Activated CD8-positive, alpha-beta memory T cell treated with anti-CD3 and anti-CD28 coated beads, Interleukin-2, amount 50 U/mL, for 1 hour (primary cell): Measurements from ENCODE around the gene VN1R2.
"Not testable (repeated sequence)": the region's sequence is repeated elsewhere in the genome, so short reads cannot be mapped to it uniquely, and the experiment has no call there.

Source experiments
- DNase-seq: peaks from one replicate; pipeline ENCODE4 v3.0.0-alpha.2; 2020; ENCODE audit errors: extremely low read depth

Gene VN1R2, protein sequence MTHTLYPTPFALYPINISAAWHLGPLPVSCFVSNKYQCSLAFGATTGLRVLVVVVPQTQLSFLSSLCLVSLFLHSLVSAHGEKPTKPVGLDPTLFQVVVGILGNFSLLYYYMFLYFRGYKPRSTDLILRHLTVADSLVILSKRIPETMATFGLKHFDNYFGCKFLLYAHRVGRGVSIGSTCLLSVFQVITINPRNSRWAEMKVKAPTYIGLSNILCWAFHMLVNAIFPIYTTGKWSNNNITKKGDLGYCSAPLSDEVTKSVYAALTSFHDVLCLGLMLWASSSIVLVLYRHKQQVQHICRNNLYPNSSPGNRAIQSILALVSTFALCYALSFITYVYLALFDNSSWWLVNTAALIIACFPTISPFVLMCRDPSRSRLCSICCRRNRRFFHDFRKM

DNA sequence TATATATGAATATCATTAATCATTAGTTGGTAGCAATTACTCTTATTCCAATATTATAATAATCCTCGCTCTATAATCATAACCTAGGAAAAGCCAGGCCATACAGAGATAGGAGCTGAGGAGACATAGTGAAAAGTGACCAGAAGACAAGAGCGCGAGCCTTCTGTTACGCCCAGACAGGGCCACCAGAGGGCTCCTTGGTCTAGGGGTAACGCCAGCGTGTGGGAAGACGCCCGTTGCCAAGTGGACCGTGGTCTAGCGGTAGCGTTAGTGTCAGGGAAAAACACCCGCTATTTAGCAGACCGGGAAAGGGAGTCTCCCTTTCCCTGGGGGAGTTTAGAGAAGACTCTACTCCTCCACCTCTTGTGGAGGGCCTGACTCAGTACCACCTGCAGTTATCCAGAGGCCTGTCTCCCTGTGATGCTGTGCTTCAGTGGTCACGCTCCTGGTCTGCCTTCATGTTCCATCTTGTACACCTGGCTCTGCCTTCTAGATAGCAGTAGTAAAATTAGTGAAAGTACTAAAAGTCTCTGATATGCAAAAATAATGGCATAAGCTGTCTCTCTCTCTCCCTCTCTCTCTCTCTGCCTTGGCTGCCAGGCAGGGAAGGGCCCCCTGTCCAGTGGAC lies at the start of gene VN1R2:
Gene VN1R2, plus strand, starts transcription at position 578 of the 628 bp plus-strand sequence. CDS start 84 bp downstream, outside the sequence.
- DNase-seq = not testable (repeated sequence)

DNA sequence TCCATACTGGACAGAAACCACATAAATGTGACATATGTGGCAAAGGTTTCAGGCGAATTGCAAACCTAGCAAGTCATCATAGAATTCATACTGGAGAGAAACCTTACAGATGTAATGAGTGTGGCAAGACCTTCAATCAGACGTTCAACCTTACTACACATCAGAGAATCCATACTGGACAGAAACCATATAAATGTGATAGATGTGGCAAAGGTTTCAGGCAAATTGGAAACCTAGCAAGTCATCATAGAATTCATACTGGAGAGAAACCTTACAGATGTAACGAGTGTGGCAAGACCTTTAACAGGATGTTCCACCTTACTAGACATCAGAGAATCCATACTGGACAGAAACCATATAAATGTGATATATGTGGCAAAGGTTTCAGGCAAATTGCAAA lies 46.5 kb upstream of the VN1R2 start:
- not testable (repeated sequence) for DNase-seq

DNA sequence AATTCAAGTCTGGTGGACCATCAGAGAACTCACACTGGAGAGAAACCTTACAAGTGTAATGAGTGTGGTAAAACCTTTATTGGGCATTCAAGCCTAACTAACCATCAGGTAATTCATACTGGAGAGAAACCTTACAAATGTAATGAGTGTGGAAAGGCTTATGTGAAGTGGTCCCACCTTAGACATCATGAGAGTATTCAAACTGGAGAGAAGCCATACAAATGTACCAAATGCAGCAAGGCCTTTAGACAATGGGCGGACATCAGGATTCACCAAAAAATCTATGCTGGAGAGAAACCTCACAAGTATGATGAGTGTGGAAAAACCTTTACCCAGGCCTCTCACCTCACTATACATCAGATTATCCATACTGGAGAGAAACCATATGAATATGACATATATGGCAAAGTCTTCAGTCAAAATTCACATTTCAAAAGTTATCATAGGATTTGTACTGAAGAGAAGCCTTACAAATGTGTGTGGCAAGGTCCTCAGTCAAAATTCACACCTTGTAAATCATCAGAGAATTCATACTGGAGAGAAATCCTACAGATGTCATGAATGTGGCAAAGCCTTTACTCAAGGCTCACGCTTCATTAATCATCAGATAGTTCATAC lies 45.3 kb upstream of the VN1R2 start:
- DNase-seq = no peak

DNA sequence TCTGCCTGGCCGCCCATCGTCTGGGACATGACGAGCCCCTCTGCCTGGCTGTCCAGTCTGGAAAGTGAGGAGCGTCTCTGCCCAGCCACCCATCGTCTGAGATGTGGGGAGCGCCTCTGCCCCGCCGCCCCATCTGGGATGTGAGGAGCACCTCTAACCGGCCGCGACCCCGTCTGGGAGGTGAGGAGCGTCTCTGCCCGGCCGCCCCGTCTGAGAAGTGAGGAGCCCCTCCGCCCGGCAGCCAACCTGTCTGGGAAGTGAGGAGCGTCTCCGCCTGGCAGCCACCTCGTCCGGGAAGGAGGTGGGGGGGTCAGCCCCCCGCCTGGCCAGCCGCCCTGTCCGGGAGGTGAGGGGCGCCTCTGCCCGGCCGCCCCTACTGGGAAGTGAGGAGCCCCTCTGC lies 35.4 kb upstream of the VN1R2 start:
- not testable (repeated sequence) for DNase-seq

DNA sequence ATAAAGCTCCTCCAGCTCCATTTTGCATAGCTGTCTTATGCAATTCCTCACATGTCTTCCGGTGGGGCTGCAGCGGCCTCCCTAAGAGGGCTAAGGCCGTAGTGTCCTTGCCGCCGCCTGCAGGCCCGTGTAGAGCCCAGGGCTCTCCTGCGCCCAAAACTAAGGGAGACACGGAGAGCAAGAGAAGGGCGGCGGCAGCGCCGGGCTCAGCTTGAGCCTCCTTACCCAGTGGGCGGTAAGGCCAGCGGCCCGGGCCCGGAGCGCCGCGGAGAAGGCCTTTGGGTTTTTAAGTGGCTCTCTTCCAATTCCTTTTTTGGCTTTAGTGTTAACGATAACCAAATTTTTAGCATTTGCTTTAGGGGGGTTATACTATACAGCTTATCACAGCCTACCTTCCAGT lies 33.5 kb upstream of the VN1R2 start:
- DNase-seq = no peak

DNA sequence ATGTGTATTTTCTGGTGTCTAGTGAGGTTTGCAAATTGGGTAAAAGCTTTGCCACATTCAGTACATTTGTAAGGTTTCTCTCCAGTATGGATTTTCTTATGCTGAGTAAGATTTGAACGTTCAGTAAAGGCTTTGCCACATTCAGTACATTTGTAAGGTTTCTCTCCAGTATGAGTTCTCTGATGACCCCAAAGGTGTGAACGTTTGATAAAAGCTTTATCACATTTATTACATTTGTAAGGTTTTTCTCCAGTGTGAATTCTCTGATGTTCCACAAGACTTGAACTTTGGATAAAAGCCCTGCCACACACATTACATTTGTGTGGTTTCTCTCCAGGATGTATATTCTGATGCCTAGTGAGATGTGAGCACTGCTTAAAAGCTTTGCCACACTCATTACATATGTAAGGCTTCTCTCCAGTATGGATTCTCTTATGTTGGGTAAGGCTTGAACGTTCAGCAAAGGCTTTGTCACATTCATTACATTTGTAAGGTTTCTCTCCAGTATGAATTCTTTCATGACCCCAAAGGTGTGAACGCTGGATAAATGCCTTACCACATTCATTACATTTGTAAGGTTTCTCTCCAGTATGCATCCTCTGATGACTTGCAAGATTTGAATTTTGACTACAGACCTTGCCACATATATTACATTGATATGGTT lies 20.8 kb upstream of the VN1R2 start:
- DNase-seq = no peak

DNA sequence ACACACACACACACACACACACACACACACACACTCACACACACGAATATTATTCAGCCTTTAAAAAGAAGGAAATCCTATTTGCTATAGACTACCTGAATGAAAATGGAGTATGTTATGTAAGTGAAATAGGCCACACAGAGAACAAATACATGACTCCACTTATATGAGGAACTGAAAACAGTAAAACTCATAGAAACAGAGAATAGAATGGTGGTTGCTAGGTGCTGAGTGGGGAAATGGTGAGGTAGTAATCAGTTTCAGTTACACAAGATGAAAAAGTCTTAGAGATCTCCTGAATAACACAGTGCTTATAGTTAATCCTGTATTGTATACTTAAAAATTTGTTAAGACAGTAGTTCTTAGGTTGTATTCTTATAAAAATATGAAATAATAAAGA lies 11.6 kb upstream of the VN1R2 start:
- no peak for DNase-seq

DNA sequence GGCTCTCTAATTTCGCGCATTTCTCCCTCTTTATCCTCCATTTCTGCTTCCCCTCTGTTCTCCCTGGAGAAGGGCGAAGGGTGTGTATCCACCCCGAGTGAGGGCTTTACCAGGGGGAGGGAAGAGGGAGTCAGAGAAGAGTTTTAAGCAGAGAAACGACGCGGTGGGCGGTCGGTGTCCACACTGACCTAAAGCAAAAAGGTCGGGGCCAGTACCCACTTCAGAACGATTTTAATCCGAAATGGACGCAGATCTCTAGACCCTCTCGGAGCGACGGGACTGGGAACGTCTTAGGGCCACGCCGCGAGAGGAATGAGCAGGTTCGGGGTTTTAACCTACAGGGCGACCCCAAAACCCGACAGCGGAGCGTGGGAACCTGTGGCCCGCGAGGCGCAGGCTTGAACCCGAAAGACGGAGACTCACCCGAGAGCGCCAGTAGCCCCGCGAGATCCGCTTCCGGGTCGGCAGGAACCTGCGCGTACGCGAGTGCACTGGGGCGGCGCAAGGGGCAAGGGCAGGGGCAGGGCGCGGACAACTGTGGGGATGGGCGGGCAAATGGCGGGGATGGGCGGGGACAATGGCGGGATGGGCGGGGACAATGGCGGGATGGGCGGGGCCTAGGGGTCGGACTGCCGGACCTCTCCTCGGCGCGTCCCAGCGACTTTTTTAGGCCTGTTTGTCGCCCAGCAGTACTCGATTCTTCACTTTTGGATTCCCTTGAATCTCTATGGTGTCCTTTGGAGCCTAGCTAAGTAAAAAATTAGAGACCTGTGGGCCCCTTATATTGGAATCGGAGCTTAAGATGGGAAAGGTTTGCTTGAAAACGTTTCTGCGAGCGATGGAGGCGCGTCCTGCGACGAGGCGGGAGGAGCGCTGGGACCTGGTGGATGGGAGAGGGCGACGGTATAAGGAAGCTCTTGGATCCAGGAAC lies 3.4 kb upstream of the VN1R2 start, which contains the start of gene ZNF677:
Gene ZNF677, minus strand, starts transcription at position 463 of the 931 bp plus-strand sequence. CDS start 3,323 bp downstream, outside the sequence.
- DNase-seq = peak; percentile 60

DNA sequence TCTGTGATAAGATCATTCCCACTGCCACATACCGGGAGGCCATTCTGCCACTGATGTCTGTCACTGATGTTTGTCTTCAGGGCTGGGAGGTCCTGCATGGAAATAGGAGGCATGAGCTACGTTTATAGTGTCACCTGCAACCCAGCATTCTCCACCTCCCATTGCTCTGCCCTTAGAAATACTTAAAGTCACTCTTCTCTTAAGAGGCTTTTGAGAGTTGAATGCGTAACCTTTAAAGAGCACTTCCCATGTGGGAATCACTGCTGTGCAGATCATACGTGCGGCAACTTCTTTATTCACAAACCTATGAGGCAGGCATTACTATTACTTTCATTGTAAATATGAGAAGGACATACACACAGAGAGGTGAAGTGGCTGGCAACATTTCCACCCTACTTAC lies 9.5 kb downstream of the VN1R2 start, which contains the start of gene VN1R4:
Gene VN1R4, minus strand, starts transcription at position 101 of the 400 bp plus-strand sequence. Its CDS starts 58 bp downstream, at position 43.
- DNase-seq = not testable (repeated sequence)

DNA sequence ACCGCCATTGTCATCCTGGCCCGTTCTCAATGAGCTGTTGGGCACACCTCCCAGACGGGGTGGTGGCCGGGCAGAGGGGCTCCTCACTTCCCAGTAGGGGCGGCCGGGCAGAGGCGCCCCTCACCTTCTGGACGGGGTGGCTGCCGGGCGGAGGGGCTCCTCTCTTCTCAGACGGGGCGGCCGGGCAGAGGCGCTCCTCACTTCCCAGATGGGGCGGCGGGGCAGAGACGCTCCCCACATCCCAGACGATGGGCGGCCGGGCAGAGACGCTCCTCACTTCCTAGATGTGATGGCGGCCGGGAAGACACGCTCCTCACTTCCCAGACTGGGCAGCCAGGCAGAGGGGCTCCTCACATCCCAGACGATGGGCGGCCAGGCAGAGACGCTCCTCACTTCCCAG lies 11.8 kb downstream of the VN1R2 start:
- not testable (repeated sequence) for DNase-seq

DNA sequence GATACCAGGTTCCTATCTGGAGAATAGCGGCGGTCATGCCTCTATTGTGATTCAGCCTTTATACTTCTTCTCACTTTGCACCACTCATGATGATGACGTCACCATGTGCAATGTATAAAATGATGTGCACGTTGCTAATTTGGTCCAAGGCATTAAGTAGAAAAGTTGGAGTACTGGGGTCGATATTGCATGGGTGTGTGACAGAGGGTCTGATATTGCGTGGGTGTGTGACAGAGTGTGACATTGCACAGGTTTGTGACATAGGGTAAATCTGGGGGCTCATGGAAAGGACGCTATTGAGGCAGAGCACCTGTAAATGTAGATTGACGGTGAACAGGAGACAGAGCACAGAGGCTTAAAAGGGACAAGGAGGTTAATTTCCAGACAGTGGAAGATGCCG lies 14.0 kb downstream of the VN1R2 start:
- DNase-seq = no peak

DNA sequence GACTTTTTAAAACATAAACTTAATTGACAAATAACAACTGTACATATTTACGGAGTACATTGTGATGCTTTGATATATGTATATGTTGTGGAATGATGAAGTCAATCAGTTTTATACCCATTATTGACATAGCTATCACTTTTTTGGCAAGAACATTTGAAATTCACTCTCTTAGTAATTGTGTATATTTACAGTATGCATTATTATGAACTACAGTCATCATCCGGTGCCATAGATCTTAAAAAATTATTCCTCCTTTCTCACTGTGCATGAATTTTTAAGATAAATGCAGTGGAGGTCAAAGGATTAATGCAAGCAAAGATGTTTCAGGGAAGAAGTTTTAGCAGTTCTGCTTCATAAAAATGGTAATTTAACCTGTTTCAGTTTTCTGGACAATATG lies 17.4 kb downstream of the VN1R2 start:
- no peak for DNase-seq

DNA sequence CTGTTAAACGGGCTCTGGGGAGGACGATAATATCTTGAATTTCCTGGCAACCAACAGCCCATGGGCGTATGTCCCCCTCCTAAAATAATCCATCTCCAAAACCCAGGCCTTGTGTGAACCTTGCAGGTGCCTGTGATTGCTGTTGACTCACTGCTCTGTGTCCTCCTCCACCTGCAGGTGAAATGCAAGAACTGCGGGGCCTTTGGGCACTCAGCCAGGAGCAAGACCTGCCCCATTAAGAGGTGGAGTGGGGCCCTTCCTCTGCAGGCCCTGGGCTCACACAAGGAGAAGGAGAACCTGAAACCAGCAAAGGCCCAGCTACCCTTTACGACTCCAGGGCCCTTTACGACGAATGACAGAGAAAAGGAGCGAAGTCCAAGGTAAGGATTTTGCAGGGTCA lies 23.9 kb downstream of the VN1R2 start:
- not testable (repeated sequence) for DNase-seq

DNA sequence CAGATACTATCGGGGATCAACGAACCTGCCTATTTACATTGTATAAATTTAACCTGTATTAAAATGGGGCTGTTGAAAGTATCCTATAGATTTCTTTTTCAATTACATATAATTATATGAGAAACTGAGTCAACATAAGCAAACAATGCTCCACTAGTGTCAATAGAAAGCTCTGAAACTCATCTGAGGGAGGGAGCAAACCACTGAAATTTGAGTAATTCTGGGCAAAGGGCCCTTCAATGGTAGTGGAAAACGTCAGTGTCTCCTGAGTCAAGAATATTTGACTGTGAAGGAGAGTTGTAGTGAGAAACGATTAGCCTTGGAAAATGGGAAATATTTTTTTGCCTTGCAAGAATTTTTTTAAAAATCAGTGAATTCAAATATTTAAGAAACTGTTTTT lies 27.0 kb downstream of the VN1R2 start:
- no peak for DNase-seq

DNA sequence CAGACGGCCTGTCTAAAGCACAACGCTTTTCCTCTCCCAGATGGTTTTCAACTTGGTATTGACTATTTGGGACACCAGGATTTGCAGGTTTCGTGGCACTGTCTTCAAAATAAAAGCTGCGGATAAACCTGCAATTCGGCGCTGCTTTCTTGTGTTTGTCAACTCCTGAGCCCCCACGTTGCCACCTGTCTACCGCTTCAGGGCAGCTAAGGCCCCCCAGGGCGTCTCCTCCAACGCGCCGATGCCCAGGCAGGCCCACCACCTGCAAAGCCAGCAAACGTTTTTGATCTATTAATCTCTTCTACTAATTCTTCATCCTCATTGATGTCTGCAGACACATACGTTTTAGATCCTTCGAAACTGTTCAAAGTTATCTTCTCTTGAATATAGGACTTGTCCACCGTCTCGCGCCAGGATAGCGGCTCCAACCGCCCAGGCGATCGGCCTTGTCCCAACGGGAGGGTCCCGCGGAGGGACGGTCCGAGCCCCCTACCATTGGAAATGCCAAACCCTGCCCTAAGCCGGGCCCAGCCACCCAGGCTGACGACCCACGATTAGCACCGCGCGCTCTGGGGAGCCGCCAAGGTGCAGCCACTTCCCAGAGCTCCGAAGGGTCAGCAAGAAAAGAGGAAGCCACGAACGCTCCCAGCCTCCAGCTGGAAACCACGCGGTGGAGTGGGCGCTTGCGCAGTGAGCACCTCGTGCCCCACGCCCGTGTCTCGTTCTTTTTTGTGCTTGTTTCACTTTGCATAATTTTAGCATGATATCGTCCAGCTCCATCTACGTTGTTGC lies 32.9 kb downstream of the VN1R2 start:
- DNase-seq = no peak

DNA sequence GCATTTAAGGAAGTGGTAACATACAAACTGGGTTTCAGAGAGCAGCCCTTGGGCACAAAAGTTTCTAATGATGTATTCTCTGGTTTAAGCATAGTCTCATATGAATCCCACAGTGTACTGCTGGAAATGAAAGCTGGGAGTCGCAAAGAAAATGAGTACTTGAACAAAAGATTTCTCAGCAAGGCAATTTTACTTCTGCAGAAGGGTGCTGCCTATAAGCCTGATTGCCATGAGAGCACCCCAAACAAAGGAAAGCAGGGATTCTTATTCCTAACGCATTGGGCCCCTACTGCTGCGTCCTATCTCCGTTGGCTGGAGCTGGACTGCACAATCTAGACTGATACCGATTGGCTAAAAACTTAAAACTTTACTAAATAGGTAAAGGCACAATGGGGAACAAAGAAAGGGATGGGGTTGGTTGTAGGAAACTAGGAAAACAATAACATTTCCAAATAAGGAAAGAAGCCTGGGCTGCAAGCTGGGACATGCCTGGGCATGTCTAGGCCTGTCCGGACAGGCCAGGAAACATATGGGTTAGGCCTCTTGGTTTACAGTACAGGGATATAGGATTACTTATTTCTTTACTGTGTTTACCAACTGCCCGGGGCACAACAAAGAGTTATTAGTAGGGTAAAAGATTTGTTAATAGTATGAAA lies 36.8 kb downstream of the VN1R2 start:
- DNase-seq = no peak

DNA sequence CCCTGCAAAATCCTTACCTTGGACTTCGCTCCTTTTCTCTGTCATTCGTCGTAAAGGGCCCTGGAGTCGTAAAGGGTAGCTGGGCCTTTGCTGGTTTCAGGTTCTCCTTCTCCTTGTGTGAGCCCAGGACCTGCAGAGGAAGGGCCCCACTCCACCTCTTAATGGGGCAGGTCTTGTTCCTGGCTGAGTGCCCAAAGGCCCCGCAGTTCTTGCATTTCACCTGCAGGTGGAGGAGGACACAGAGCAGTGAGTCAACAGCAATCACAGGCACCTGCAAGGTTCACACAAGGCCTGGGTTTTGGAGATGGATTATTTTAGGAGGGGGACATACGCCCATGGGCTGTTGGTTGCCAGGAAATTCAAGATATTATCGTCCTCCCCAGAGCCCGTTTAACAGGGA lies 43.2 kb downstream of the VN1R2 start:
- not testable (repeated sequence) for DNase-seq

DNA sequence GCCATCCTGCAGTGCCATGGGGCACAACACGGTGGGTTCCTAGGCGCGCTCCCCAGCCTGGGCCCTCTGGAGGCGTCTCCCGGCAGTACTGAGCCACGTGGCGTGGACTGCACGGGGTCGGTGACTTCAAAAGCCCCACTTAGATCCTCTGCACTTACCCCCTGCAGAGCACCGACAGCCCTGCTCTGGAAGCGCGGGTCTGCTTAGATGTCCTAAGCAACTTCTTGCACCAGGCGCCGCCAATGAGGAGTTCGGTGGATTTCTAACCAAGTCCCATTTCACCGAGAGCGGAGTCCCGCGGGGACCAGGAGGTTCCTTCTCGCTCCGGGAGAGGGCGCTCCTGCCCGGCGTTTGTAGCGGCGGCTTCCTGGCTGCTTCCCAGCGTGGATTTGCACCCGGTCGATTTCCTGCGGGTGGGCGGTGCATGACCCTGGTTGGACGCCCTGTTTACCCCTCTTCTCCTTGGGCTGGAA lies 50.3 kb downstream of the VN1R2 start:
- DNase-seq = no peak
